Left lung (tissue), 10 donors: ENCODE measurements around the gene GNAO1. TPM values are rescaled to one million over a fixed set of nuclear protein-coding genes. Genes with fewer than 3 reads are reported as not detected.

ENCODE experiments used
- ATAC-seq: fragments of 200-7000 bp; cut with Tn5 transposase; one replicate; pipeline ENCODE4 v1.9.1; 2020; ENCODE audit warnings: moderate library complexity
- DNase-seq, 4 donors: peaks; one replicate each; pipeline ENCODE4 v3.0.0-alpha.2; 2013 to 2020
- H3K27ac ChIP-seq, 2 donors: fragments of 200-600 bp; sonication (generic) in 1 of 2; one replicate each; pipeline versions ENCODE4 v1.5.0 to v1.8.0; 2020 to 2021
- H3K27me3 ChIP-seq, 2 donors: fragments of 200-600 bp; sonication (generic) in 1 of 2; one replicate each; pipeline versions ENCODE4 v1.5.0 to v1.8.0; 2020 to 2021
- H3K36me3 ChIP-seq, 2 donors: fragments of 200-600 bp; sonication (generic) in 1 of 2; one replicate each; pipeline versions ENCODE4 v1.5.0 to v1.8.0; 2020 to 2021
- H3K4me1 ChIP-seq, 2 donors: fragments of 200-600 bp; one replicate each; pipeline ENCODE4 v1.8.0; 2021
- H3K4me3 ChIP-seq, 2 donors: fragments of 200-600 bp; sonication (generic) in 1 of 2; one replicate each; pipeline versions ENCODE4 v1.5.0 to v1.8.0; 2020 to 2021; ENCODE audit warnings: mild to moderate bottlenecking in 1 of 2
- H3K9me3 ChIP-seq, 2 donors: fragments of 200-600 bp; sonication (generic) in 1 of 2; one replicate each; pipeline versions ENCODE4 v1.5.0 to v1.8.0; 2020 to 2021
- intact Hi-C, 2 donors: fragments of 100-400 bp; cut with DNase I; formaldehyde crosslinking; loops; one replicate each; pipeline versions ENCODE4 v1.11.2 to v1.14.2; 2022
- polyA plus RNA-seq, 6 donors: library from polyadenylated mRNA; unstranded; fragments of 120-200 nt; gene quantifications; one replicate each; pipeline ENCODE4 v1.2.1, GENCODE V29; 2013; ENCODE audit not compliant: insufficient read length in 6 of 6
- total RNA-seq, 2 donors: library from RNA; stranded (reverse); fragmentation: NEBNext Ultra II Directional; extraction: Animal tissue kit (Norgen Biotek cat#: 25700); gene quantifications; one replicate each; pipeline ENCODE4 v1.2.1, GENCODE V29; 2021
- TF ChIP-seq, protein P1 (sequence below), 2 donors: fragments of 200-600 bp; sonication (generic) in 1 of 2; IDR thresholded peaks; one replicate each; pipeline versions ENCODE4 v1.5.0 to v1.8.0; 2021; ENCODE audit warnings: antibody characterized with exemption in 2 of 2
- donor health status: DM: no; HTN: yes; CAD: no.
- donor health status: DM: no; HTN: no; CAD: no.

Gene GNAO1
- total and polyA plus RNA-seq, 8 donors = 1.3 to 34.1 (median 22.2) TPM

DNA sequence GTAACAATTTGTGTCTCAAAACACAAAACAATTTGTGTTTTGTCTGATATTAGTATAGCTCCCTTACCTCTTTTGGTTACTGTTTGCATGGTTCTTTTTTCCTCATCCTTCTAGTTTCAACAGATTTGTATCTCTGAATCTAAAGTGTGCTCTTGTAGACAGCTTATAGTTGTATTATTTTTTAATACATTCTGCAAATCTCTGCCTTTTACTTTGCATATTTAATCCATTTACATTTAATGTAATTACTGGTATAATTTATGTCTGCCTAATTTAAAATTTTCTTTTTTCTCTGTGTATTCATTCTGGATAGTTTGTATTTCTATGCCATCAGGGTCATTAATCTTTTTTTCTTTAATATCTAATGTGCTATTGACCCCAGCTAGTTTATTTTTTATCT lies 9.9 kb upstream of the GNAO1 start:
- H3K27ac ChIP-seq = no peak overlapping the region
- no peak for ATAC-seq
- intact Hi-C loops = no loop called here

DNA sequence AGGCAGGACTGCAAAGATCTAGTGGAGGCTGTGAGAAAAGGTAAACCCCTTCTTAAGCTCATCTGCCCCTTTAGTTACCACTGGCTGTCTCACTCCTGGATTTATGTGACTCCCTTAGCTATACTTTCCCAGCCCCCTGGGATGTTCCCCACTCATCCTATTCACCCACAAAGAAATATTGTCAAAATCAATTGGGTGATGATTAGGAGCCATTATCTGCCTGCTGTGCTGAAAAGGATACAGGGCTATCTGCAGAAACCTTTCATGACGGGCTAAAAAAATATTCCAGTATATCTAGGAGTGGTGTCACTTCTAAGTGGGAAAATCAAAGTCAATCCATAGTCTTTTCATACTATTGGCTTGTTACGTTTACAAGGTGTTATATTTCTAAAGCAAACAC lies 8.0 kb upstream of the GNAO1 start:
- H3K27me3 ChIP-seq = peaks cover 0 to 22% of the 10 kb centered on the region in 2 donors
- H3K4me3 ChIP-seq = no peak overlapping the region
- H3K27ac ChIP-seq = no peak overlapping the region
- peaks cover 0 to 17% of the 10 kb centered on the region in 2 donors for H3K9me3 ChIP-seq
- H3K36me3 ChIP-seq = no peaks in the 10 kb centered on the region
- TF ChIP-seq, protein P1, sequence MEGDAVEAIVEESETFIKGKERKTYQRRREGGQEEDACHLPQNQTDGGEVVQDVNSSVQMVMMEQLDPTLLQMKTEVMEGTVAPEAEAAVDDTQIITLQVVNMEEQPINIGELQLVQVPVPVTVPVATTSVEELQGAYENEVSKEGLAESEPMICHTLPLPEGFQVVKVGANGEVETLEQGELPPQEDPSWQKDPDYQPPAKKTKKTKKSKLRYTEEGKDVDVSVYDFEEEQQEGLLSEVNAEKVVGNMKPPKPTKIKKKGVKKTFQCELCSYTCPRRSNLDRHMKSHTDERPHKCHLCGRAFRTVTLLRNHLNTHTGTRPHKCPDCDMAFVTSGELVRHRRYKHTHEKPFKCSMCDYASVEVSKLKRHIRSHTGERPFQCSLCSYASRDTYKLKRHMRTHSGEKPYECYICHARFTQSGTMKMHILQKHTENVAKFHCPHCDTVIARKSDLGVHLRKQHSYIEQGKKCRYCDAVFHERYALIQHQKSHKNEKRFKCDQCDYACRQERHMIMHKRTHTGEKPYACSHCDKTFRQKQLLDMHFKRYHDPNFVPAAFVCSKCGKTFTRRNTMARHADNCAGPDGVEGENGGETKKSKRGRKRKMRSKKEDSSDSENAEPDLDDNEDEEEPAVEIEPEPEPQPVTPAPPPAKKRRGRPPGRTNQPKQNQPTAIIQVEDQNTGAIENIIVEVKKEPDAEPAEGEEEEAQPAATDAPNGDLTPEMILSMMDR (IDR thresholded peaks at IDR 0.05) = no peak
- intact Hi-C loops = no loop called here
- H3K4me1 ChIP-seq = no peaks in the 10 kb centered on the region
- no peak for DNase-seq
- ATAC-seq = no peak

More for the DNA sequence above, 9.9 kb upstream of the GNAO1 start:
- peaks cover 0 to 17% of the 10 kb centered on the region in 2 donors for H3K9me3 ChIP-seq
- DNase-seq = no peak
- H3K36me3 ChIP-seq = no peaks in the 10 kb centered on the region
- TF ChIP-seq, protein P1 (IDR thresholded peaks at IDR 0.05) = no peak
- H3K4me1 ChIP-seq = no peaks in the 10 kb centered on the region
- H3K4me3 ChIP-seq = no peak overlapping the region
- peaks cover 0 to 5% of the 10 kb centered on the region in 2 donors for H3K27me3 ChIP-seq

DNA sequence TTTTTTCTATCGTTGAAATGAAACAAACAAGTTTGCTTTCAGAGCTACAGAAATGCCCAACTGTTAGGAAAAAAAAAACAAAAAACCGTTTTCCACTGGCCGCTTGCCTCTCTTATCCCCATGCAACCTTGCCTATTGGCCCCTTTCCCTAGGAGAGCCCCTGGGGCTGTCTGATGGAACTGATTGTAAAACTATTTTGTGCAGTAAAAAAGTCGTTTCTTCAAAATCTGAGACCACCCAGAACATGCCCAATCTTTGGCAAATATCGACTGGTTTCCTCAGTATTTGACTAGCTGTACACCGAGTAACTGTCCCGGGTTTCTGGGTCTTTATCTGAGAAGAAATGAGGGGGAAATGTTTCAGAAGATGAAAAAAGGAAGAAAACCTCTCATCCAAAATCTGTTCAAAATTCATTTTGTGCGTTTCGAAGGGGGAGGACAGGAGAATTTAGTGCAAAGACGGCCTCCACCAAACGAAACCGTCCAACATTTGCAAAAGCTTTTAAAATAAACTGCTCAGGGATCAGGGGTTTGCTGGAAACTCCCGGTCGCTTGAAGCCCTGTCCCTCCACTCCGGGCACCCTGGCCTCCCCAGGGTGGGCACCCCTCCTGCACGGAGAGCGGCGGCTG lies 1.1 kb upstream of the GNAO1 start:
- TF ChIP-seq, protein P1 (IDR thresholded peaks at IDR 0.05) = no peak
- ATAC-seq = no peak
- no peak overlapping the region for H3K27ac ChIP-seq
- peak in 1 of 4 donors; percentile 48 for DNase-seq
- H3K27me3 ChIP-seq = peaks cover 57 to 90% of the 10 kb centered on the region in 2 donors
- H3K36me3 ChIP-seq = no peaks in the 10 kb centered on the region
- intact Hi-C loops = no loop called here
- peaks cover 10 to 16% of the 10 kb centered on the region in 2 donors for H3K4me1 ChIP-seq
- H3K9me3 ChIP-seq = no peaks in the 10 kb centered on the region
- peak overlapping the region; percentile 29 to 43 for H3K4me3 ChIP-seq

DNA sequence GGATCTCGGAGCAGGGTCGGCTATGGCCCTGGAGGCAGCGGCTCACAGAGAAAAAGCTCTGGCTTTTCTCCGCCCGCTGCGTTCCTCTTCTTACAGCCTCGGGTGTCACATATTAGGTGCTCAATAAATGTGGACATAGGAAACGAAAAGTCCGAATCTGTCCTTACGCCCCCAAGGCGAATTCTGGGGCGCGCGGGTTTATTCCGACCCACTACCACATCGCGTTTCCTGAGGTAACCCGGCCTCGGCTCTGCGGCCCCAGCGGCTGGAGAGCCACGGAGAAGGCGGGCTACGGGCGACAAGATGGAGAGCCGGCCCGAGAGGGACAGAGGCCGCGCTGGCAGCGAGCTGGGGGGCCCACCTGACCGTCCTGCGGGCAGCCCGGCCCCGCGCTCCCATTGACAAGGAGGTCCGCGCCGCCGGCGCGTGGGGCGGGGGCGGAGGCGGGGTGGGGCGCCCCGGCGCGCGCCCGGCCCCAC lies 573 bp upstream of the GNAO1 start:
- Histone ChIP-seq H3K4me1 (peaks cover 10 to 16% of the 10 kb centered on the region in 2 donors), H3K36me3 (no peaks in the 10 kb centered on the region), H3K9me3 (no peaks in the 10 kb centered on the region), H3K4me3 (peak overlapping the region; percentile 29 to 43), H3K27me3 (peaks cover 61 to 96% of the 10 kb centered on the region in 2 donors), H3K27ac (no peak overlapping the region)
- no peak for ATAC-seq
- TF ChIP-seq, protein P1 (IDR thresholded peaks at IDR 0.05) = no peak
- intact Hi-C loops = no loop called here
- peak in 2 of 4 donors; percentile 70 to 71 for DNase-seq

DNA sequence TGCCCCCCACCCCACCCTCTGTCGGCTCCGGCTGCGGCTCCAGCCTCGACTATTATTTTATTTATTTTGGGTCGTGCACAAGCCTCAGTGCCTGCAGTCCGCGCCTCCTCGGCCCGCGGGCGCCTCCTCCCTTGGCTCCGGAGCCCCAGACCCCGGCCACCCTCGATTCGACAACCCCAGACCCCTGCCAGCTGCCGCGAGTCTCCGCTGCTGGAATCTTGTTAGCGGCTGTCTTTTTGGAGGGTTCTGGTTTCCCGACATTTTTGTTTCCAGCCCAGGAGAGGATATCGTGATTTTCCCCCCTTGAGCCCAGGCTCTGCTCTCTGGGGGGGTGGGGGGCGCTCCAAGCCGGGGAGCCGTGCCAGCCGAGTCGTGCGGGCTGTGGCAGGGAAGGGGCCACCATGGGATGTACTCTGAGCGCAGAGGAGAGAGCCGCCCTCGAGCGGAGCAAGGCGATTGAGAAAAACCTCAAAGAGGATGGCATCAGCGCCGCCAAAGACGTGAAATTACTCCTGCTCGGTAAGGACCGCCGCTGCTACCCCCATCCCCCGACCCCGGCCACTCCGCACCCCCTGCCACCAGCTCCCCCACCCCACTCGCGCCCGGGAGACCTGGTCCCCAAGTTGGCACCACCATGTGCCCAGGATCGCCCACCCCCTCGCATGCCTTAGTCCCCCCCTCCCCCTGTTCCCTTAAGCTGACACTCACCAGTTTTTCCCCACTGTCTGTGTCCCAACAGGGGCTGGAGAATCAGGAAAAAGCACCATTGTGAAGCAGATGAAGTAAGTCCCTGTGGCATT lies 746 bp downstream of the GNAO1 start:
- H3K36me3 ChIP-seq = no peaks in the 10 kb centered on the region
- DNase-seq (peak in 1 of 4 donors; percentile 9), ATAC-seq (no peak)
- H3K27ac ChIP-seq = no peak overlapping the region
- H3K4me1 ChIP-seq = peaks cover 10 to 16% of the 10 kb centered on the region in 2 donors
- intact Hi-C loops = no loop called here
- H3K4me3 ChIP-seq = peak overlapping the region; percentile 43 to 49
- TF ChIP-seq, protein P1 (IDR thresholded peaks at IDR 0.05) = no peak
- H3K27me3 ChIP-seq = peaks cover 62 to 99% of the 10 kb centered on the region in 2 donors
- no peaks in the 10 kb centered on the region for H3K9me3 ChIP-seq
